Tibial nerve (tissue), 4 donors: ENCODE results near the gene PLAC9.

ENCODE experiments used
- CTCF ChIP-seq, 5 experiments: fragments of 200-600 bp in 3 of 5; fragments of 450-650 bp in 2 of 5; sonication (generic) in 3 of 5; IDR thresholded peaks; one replicate each; pipeline ENCODE4 v1.5.1; 2016 to 2019; ENCODE audit warnings: antibody characterized with exemption in 5 of 5, mild to moderate bottlenecking in 3 of 5, moderate library complexity in 2 of 5
- EP300 ChIP-seq, 2 donors: sonication (generic); formaldehyde crosslinking; IDR thresholded peaks; one replicate each; pipeline ENCODE4 v1.6.1; 2017; ENCODE audit warnings: antibody characterized with exemption in 2 of 2, mild to moderate bottlenecking in 1 of 2
- POLR2A ChIP-seq, 2 donors: fragments of 450-650 bp; IDR thresholded peaks; one replicate each; pipeline ENCODE4 v1.6.1; 2017; ENCODE audit warnings: antibody characterized with exemption in 2 of 2, mild to moderate bottlenecking in 2 of 2, moderate library complexity in 2 of 2

- TF ChIP-seq CTCF (IDR thresholded peaks at IDR 0.05) (no peak), POLR2A (IDR thresholded peaks at IDR 0.05) (no peak), EP300 (IDR thresholded peaks at IDR 0.05) (no peak)
Measured at GRCh38 chr10:80194373-80195045, 62.0 kb downstream of the PLAC9 start.
